Gastroesophageal sphincter (tissue), 4 donors: ENCODE results near the gene LTA. TPM values are rescaled to one million over a fixed set of nuclear protein-coding genes. Genes with fewer than 3 reads are reported as not detected.

Experiments used
- ATAC-seq: fragments of 150-250 bp; one replicate; pipeline ENCODE4 v1.9.1; 2016; ENCODE audit warnings: mild to moderate bottlenecking, moderate library complexity
- H3K27ac ChIP-seq, 4 donors: fragments of 200-600 bp; sonication (generic) in 3 of 4; 1 replicate in 3 of 4; 2 replicates in 1 of 4; pipeline ENCODE4 v1.5.1; 2016 to 2019
- H3K27me3 ChIP-seq: fragments of 200-600 bp; sonication (generic); one replicate; pipeline ENCODE4 v1.5.1; 2019
- H3K36me3 ChIP-seq, 2 donors: fragments of 200-600 bp; sonication (generic); one replicate each; pipeline ENCODE4 v1.5.1; 2019; ENCODE audit warnings: control low read depth in 1 of 2
- H3K4me1 ChIP-seq, 3 donors: fragments of 200-600 bp; sonication (generic); 1 replicate in 2 of 3; 2 replicates in 1 of 3; pipeline ENCODE4 v1.5.1; 2016 to 2019; ENCODE audit warnings: control low read depth in 2 of 3
- H3K4me3 ChIP-seq, 2 donors: fragments of 200-600 bp; sonication (generic); one replicate each; pipeline ENCODE4 v1.5.1; 2019; ENCODE audit warnings: mild to moderate bottlenecking in 1 of 2, moderate library complexity in 1 of 2
- H3K9me3 ChIP-seq, 3 donors: fragments of 200-600 bp; sonication (generic); one replicate each; pipeline ENCODE4 v1.5.1; 2017 to 2019; ENCODE audit warnings: control low read depth in 2 of 3
- CTCF ChIP-seq, 4 experiments: fragments of 200-600 bp in 2 of 4; fragments of 450-650 bp in 2 of 4; sonication (generic) in 1 of 4; IDR thresholded peaks; one replicate each; pipeline ENCODE4 v1.5.1; 2017 to 2019; ENCODE audit warnings: antibody characterized with exemption in 4 of 4, mild to moderate bottlenecking in 2 of 4, moderate library complexity in 2 of 4
- EP300 ChIP-seq: sonication (generic); formaldehyde crosslinking; IDR thresholded peaks from one replicate; pipeline ENCODE4 v1.6.1; 2017; ENCODE audit warnings: antibody characterized with exemption, mild to moderate bottlenecking
- POLR2A ChIP-seq, 2 donors: fragments of 450-650 bp; IDR thresholded peaks; one replicate each; pipeline ENCODE4 v1.6.1; 2017; ENCODE audit warnings: antibody characterized with exemption in 2 of 2, mild to moderate bottlenecking in 2 of 2, moderate library complexity in 1 of 2
- POLR2AphosphoS5 ChIP-seq: sonication (generic); formaldehyde crosslinking; IDR thresholded peaks from one replicate; pipeline ENCODE4 v1.6.1; 2017; ENCODE audit warnings: antibody characterized with exemption
- WGBS, 2 donors: methylation state at CpG; one replicate each; pipeline ENCODE4 v1.1.5; 2018; ENCODE audit warnings: low coverage in 1 of 2; 5-methylcytosine and 5-hydroxymethylcytosine counted together
- total RNA-seq, 4 donors: library from RNA; depleted of rRNA; stranded (reverse); fragments of >200 nt; gene quantifications; one replicate each; pipeline ENCODE4 v1.1.0, GENCODE V29; 2016

The LTA gene
- total RNA-seq, 4 donors from 2014 or later = not detected

- H3K4me3 ChIP-seq = no peak overlapping the region
- no peak for ATAC-seq
- H3K36me3 ChIP-seq = no peaks in the 10 kb centered on the region
- TF ChIP-seq POLR2AphosphoS5 = no peak
- TF ChIP-seq EP300 = no peak
- no peak for TF ChIP-seq POLR2A (IDR thresholded peaks at IDR 0.05)
- TF ChIP-seq CTCF (IDR thresholded peaks at IDR 0.05) = no peak
- H3K27ac ChIP-seq = no peak overlapping the region
- H3K27me3 ChIP-seq = peaks cover 14% of the 10 kb centered on the region
- WGBS, 2 donors = 64 to 70% methylated on average over 2 to 3 of the region's 7 CpGs
- no peaks in the 10 kb centered on the region for H3K4me1 ChIP-seq
- no peaks in the 10 kb centered on the region for H3K9me3 ChIP-seq
Measured at GRCh38 chr6:31592396-31592771, 20.3 kb downstream of the LTA start.

GRCh38 chr6:31597006-31597405 is 24.9 kb downstream of the LTA start:
- TF ChIP-seq EP300 (no peak), CTCF (IDR thresholded peaks at IDR 0.05) (peak in 2 of 4 experiments; percentile 21 to 25), POLR2AphosphoS5 (no peak), POLR2A (IDR thresholded peaks at IDR 0.05) (no peak)
- no peak overlapping the region for H3K4me3 ChIP-seq
- no peaks in the 10 kb centered on the region for H3K27me3 ChIP-seq
- no peak overlapping the region for H3K27ac ChIP-seq
- 19 to 28% methylated on average over 2 of the region's 2 CpGs for WGBS, 2 donors
- no peaks in the 10 kb centered on the region for H3K4me1 ChIP-seq
- H3K36me3 ChIP-seq = no peaks in the 10 kb centered on the region
- no peaks in the 10 kb centered on the region for H3K9me3 ChIP-seq
- ATAC-seq = no peak

GRCh38 chr6:31607317-31607716 is 35.2 kb downstream of the LTA start:
- no peaks in the 10 kb centered on the region for H3K4me1 ChIP-seq
- no peak for ATAC-seq
- H3K27ac ChIP-seq = no peak overlapping the region
- 78 to 90% methylated on average over 1 of the region's 1 CpG for WGBS, 2 donors
- TF ChIP-seq EP300 = no peak
- no peak for TF ChIP-seq POLR2AphosphoS5
- TF ChIP-seq CTCF (IDR thresholded peaks at IDR 0.05) = no peak
- TF ChIP-seq POLR2A (IDR thresholded peaks at IDR 0.05) = no peak
- no peaks in the 10 kb centered on the region for H3K27me3 ChIP-seq
- H3K9me3 ChIP-seq = no peaks in the 10 kb centered on the region
- H3K36me3 ChIP-seq = no peaks in the 10 kb centered on the region
- H3K4me3 ChIP-seq = no peak overlapping the region

GRCh38 chr6:31609519-31610406 is 37.7 kb downstream of the LTA start:
- H3K27me3 ChIP-seq = no peaks in the 10 kb centered on the region
- no peaks in the 10 kb centered on the region for H3K9me3 ChIP-seq
- ATAC-seq = no peak
- H3K27ac ChIP-seq = no peak overlapping the region
- no peak for TF ChIP-seq CTCF (IDR thresholded peaks at IDR 0.05)
- no peak for TF ChIP-seq EP300
- no peak for TF ChIP-seq POLR2AphosphoS5
- TF ChIP-seq POLR2A (IDR thresholded peaks at IDR 0.05) = no peak
- WGBS, 2 donors = 44 to 72% methylated on average over 6 to 7 of the region's 8 CpGs
- H3K4me1 ChIP-seq = no peaks in the 10 kb centered on the region
- H3K36me3 ChIP-seq = no peaks in the 10 kb centered on the region
- no peak overlapping the region for H3K4me3 ChIP-seq

DNA sequence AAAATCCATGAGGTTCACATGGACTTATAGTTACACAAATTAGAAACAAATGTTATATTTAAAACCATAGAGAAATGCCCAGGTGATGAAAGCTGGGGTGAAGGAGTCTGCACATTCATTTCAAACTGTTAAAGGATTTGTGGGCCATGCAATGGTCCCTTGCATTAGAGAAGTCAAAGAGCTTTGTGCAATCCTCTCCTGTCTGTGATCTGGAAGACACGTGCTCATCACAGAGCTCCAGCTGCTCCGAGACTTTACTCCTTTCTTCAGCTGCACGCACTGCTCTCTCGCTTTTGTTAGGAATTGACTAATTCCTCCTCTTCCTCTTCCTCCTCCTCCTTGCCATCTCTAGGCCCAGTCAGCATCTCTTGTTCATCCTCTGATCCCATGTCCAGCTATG is 38.9 kb downstream of the LTA start:
- H3K9me3 ChIP-seq = no peaks in the 10 kb centered on the region
- no peaks in the 10 kb centered on the region for H3K27me3 ChIP-seq
- no peaks in the 10 kb centered on the region for H3K36me3 ChIP-seq
- no peak overlapping the region for H3K27ac ChIP-seq
- H3K4me3 ChIP-seq = no peak overlapping the region
- no peak for TF ChIP-seq CTCF (IDR thresholded peaks at IDR 0.05)
- no peak for TF ChIP-seq POLR2AphosphoS5
- no peak for TF ChIP-seq EP300
- ATAC-seq = no peak
- WGBS, 2 donors = 63 to 80% methylated on average over 4 of the region's 4 CpGs
- no peaks in the 10 kb centered on the region for H3K4me1 ChIP-seq
